C4-2B (cell line): Measurements from ENCODE around the gene CHST8.

Source experiments
- H3K27ac ChIP-seq: fragments of 450-650 bp; 2 replicates; pipeline ENCODE4 v1.5.1; 2017
- CTCF ChIP-seq: fragments of 450-650 bp; conservative IDR thresholded peaks from 2 replicates; pipeline ENCODE4 v1.5.1; 2017; ENCODE audit warnings: mild to moderate bottlenecking
- ZFX ChIP-seq: fragments of 450-650 bp; IDR thresholded peaks from 2 replicates; pipeline ENCODE4 v1.6.1; 2017

The CHST8 gene

DNA sequence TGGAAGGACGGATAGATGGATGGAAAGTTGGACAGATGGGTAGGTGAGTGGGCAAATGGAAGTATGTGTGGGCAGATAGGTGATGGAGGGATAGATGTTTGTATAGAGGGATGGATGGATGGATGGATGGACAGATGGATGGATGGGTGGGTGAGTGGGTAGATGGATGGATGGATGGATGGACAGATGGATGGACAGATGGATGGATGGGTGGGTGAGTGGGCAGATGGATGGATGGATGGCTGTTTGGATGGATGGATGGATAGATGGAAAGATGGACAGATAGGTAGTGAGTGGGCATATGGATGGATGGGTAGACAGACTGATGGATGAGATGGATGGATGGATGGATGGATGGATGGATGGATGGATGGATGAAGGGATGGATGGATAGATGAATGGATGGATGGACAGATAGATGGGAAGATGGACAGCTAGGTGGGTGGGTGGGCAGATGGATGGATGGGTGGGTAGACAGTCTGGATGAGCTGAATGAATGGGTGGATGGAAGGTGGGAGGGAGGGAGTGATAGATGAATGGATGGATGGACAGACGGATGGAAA, 100.1 kb downstream of the CHST8 start:
- H3K27ac ChIP-seq = no peak overlapping the region
- TF ChIP-seq CTCF (no peak), ZFX (no peak)

DNA sequence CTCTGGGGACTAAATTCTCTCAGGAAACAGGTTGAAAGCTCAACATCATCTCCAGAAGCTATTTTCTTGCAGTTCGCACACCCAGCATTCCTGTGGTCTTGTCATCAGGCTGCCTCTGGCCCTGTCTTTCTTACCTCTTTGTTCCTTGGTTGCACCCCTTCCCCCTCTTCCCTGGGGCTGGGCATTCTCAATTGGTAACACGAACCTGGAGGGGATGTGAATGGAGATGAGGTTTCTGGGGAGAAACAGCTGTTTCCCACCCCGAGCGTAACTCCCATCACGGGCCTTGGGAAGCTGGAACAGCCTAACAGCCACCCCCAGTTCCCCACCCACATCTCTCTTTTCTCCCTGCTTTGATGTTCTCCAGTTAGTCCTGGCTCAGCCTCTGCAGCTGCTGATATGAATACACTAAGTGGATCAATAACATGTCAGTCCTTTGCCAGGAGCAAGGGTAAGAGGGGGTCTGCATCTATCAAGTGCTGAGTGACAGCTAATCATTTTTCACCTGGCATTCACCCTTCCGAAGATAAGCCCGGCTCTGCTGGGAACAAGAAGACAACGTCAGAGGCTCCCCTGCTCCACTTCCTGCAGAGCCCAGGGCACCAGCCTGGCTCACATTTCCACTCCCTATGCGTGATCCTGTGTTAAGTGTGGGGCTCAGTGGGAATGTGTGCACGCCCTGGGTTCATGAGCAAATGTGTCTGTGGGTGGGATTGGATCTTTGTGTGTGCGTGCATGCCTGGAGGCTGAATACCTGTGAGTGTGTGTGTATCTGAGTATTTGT, 100.9 kb downstream of the CHST8 start:
- no peak overlapping the region for H3K27ac ChIP-seq
- no peak for TF ChIP-seq CTCF
- no peak for TF ChIP-seq ZFX

DNA sequence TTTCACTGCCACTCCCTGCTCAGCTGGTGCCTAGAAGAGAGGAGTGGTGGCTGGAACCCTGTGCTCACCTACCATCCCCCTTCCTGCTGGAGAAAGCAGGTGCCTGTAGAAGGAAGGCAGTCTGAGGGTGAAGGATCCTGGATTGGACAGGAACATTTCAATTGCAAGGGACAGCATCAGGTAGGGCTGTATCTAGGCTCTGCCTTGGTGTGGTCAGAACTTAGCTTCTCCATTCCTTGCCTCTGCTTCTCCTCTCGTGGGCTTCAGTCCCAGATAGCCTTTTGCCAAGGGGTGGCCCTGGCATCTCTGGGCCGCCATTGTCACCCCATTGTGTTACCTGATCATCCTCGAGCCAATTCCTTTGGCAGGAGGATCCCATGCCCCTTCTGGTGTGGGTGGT, 101.8 kb downstream of the CHST8 start:
- no peak overlapping the region for H3K27ac ChIP-seq
- TF ChIP-seq ZFX (no peak), CTCF (no peak)

DNA sequence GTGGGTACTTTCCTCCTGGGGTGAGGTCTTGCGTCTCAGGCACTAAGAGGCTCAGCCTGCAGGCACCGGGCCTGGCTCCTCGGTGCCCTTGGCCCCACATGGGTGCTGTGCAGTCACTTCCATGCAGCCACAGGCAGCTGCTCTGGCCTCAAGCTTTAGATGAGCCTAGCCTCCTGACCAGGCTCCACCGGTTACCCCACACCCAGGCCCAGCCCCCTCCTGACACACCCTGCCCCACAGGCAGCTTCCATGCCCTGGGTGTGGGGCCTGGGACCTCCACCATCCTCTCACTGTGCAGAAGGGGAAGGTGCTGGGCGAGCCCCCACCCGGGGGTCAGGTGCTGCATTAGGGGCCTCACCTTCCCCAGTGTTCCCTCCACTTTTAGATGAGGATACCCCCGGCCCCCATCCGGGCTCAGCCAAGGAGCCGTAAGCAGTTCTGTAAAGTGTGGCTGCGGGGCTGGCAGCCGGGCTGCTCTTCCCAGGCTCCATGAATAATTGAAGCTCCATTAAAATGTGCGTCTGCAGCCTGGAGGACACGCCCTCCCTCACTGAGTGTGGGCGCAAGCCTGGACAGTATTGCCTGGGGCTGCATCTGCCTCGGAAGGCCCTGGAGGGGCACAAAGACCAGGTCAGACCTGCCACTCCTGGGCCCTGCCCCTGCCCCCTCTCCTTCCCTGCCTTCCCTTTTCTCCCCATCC, 102.4 kb downstream of the CHST8 start:
- H3K27ac ChIP-seq = no peak overlapping the region
- TF ChIP-seq CTCF (no peak), ZFX (no peak)

DNA sequence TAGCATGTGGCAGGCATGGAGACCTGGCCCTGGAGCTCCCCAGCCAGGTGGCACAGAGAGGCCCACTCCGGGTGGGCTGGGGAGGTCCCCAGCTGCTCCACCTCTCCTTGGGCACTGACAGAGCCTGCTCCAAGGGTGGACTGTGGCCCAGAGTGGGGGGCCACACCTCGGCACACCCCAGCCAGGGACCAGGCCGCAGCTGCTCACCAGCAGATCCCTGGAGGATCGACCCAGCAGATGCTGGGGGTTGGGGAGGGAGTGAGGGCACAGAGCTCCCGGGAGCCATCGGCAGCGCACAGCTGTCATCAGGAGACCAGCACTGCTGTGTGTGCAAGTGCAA, 102.9 kb downstream of the CHST8 start:
- no peak for TF ChIP-seq CTCF
- no peak for TF ChIP-seq ZFX
- H3K27ac ChIP-seq = no peak overlapping the region

DNA sequence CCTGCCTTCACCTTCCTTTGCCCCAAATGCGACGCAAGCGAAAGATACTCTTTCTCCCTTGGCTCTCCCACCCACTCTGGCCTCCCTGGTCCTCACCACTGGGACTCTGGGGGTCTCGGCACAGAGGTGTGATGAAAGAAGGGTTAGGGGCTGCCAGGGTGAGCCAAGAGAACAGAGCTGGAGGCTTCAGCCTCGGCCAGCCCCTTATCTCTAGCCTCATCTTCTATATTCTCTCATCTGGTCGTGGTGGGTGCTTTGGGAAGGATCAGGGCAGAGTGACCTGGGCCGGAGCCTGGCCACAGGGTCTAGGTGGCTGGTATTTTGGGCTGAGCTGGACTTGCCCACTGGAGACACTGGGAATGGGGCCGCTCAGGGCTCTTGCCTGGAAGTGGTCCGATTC, 103.8 kb downstream of the CHST8 start:
- no peak overlapping the region for H3K27ac ChIP-seq
- TF ChIP-seq ZFX (no peak), CTCF (no peak)

- H3K27ac ChIP-seq = no peak overlapping the region
- TF ChIP-seq ZFX (no peak), CTCF (no peak)
Observed at GRCh38 chr19:33726756-33727155, 105.0 kb downstream of the CHST8 start.
